GM21717 (cell line): ENCODE measurements around the gene FAM151A.

Source experiments
- ATAC-seq: cut with Tn5 transposase; IDR thresholded peaks from one replicate; pipeline ENCODE4 v1.9.1; 2021; ENCODE audit warnings: mild to moderate bottlenecking, moderate library complexity; ENCODE audit not compliant: unreplicated experiment

The FAM151A gene

DNA sequence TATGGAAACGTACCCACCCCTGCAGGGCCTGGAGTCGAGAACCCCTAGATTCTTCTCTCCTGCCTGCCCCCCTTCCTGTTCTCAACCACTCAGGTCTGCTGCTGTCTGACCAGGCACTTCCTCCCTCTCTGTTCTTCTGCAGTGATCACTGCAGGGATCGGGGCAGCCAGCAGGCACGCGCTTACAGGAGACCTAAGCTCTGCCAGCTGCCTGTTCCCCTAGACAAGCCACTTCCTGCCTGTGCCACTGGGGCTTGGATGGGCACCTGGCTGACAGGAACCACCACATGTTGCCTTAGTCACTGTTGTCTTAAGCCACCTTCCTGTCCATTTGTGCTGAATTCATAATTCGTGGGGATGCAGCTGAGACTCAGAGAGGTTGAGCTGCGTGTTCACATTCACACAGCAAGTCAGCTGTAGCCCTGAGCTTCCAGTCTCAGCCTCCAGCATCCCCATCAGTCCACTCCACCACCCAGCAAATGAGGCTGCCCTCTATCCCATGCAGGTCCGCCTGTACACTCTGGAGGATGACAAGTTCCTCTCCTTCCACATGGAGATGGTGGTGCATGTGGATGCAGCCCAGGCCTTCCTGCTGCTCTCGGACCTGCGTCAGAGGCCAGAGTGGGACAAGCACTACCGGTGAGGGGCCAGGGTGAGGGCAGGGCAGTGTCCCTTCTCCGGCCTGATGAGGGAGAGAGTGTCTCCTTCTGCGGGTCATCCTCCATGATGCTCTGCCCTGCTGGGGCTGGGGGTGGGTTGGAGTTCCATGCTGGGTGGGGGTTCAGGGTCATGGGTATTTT, 18.6 kb downstream of the FAM151A start:
- no peak for ATAC-seq

DNA sequence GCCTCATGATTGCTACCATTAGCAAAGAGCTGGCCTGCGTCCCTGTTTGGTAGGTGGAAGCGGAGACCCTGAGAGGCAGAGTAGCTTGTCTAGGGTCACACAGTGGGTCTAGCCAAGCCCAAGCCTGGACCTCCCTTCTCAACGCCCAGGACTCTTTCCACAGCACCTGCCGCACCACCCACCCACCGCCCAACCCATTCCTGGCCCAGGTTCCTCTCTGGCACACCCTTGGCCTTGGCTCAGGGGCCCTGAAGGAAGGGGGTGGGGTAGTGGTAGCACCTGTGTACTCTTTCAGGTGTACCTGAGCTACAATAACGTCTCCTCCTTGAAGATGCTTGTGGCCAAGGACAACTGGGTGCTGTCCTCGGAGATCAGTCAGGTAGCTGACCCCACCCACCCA, 19.3 kb downstream of the FAM151A start:
- no peak for ATAC-seq

- no peak for ATAC-seq
Observed at GRCh38 chr1:54603241-54603640, 20.1 kb downstream of the FAM151A start.

DNA sequence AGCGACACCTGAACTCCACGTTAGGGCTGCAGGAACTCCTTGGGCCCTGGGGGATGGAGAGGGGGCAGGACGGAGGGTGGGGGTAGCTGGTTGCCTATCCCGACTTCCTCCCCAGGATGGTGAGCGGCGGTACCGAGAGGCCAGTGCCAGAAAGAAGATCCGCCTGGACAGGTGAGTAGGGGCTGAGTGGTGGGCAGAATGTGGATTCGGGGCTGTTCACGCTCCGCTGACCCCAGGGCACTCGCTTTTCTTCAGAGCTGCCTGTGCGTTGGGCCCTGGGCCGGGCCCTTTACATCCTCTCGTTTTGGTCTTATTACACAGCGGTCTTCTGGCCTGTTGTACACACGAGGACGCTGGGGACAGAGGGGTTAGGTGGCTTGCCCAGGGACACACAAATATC, 20.8 kb downstream of the FAM151A start:
- no peak for ATAC-seq

DNA sequence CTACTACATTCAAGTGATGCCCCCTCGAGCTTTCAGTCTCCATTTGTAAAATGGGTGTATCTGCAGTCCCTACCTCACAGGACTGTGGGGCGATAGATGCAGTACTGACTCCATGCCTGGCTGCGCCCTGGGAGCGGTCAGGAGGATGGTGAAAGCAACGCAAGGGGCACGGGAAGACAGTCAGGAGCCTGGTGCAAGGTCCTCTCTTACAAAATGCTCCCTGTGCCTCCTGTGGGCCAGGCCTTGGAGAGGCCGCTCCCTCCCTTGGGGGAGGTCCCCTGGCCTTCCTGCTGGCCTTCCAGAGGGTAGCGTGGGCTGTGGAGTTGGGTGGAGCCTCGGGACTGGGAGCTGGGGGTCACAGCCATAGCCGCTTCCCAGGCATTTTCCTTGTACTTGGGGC, 21.6 kb downstream of the FAM151A start:
- ATAC-seq = no peak

GRCh38 chr1:54600947-54601721, 22.2 kb downstream of the FAM151A start:
- ATAC-seq = no peak

DNA sequence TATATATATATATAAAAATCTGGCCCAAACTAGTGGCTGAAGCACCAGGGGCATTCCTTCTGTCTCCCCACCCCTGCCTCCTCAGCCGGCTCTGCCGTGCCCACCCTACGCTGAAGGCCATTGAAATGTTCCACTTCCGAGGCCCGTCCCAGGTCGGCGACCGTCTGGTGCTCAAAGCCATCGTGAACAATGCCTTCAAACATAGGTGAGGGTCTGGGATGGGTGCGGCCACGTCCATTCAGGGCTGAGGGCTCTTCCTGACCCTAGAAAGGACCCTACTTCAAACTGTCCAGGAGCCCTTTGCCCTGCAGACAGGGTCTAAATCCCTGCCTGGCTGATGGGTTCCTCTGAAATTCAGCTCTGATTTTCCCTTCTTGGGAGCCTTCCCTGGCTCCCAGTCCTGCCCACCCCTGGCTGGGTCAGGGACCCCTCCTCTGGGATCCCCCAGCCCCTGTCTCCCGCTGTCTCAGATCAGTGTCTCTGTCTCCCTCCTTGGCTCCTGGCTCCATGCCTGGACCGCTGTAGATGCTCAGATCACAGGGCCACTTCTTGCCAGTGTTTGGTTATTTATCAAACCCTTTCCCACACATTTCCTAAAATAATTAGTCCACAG, 24.0 kb downstream of the FAM151A start:
- ATAC-seq = no peak

- ATAC-seq = no peak
Observed at GRCh38 chr1:54597455-54598030, 25.8 kb downstream of the FAM151A start.

- ATAC-seq = no peak
Observed at GRCh38 chr1:54596756-54597155, 26.6 kb downstream of the FAM151A start.

GRCh38 chr1:54595956-54596498, 27.3 kb downstream of the FAM151A start:
- ATAC-seq = no peak

DNA sequence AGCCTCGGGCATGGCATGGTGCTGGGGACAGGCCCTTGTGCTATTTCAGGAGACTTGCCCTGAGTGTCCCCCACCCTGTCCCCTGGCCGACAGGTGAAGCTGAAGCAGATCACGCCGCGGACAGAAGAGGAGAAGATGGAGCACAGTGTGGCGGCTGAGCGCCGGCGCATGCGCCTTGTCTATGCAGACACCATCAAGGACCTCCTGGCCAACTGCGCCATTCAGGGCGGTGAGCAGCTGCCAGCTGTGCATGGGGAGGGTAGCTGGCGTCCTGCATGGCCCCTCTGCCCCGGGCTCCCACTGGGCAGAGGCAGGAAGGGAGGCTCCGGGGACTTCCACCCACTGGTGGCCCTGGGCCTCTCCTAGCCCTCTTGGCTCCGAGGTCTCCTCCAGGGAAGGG, 28.9 kb downstream of the FAM151A start:
- no peak for ATAC-seq

DNA sequence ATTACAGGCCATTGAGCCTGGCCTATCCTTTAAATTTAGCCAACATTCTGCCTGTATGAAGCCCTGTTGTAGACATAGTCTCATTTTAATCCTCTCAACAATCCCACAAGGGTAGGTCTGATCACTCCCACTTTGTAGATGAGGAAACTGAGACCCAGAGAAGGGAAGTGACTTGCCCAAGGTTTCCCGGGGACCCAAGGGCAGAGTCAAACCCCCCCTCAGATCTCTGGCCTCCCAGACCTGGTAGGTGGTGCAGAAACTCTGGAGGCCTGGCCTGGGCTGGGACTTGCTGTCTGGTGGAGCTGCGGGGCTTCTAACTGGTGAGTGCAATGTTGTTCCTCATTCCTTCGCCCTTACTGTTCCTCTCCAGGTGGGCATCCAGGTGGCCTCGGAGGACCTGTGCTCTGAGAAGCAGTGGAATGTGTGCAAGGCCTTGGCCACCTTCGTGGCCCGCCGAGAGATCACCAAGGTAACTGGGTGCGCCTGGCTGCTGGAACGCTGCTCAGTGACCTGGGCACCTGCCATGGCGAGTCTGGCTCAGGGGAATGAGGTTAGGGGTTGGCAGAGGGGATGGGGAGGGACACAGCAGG, 29.7 kb downstream of the FAM151A start:
- no peak for ATAC-seq

- no peak for ATAC-seq
Observed at GRCh38 chr1:54591127-54591756, 32.1 kb downstream of the FAM151A start.

DNA sequence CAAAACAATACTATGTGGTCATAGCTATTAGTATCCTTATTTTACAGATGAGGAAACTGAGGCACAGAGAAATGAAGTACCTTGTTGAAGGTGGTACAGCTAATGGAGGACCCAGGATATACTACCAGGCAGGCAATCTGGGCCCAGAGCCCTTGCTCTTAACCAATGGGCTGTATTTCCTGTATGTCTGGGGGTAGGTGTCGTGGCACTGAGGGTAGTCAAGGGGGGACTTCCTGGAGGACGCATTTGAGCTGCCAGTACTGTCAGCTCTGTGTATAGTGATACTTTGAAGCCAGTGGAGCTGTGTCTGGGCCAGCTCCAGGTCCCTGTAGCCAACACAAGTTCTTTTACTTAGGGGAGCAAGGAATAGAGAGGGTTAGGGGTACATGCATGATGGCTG, 34.9 kb downstream of the FAM151A start:
- ATAC-seq = no peak

DNA sequence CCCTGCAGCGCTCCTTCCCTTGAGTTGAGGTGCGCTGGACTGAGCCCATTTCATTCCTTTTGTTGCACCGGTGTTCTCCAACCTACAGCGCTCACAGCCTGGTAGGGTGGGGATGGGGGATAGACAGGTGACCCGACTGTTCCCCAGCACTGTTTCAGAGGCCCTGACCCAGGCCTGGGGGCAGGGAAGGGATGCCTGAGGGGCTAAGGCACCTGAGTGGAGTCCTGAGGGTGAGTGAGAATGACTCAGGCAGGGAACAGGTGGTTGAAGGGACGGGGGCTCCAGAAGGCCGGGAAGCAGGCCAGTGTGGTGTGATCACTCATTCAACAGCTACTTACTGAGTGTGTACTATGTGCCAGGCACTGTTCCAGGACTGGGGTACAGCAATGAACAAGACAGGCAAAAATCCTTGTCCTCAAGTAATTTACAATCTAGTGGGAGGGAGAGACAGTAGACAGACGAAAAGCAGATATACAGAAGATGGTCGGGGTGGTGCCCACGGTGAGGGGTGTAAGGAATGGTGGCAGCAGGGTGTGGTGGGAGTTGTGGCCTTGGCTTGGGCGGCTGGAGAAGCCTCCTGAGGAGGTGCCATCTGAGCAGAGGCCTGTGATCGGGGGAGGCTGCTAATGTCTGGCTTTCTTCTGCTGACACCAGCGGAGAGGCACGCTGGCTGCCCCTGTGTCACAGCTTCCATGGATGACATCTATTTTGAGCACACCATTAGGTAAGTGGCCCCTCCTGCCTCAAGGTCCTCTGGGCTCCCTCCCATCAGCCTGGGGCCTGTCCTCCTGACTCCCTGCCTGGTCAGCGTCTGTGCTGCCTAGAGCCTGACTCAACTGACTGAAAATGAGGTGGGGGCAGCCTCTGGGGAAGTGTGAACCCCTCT, 37.9 kb downstream of the FAM151A start:
- no peak for ATAC-seq

- ATAC-seq = no peak
Observed at GRCh38 chr1:54584575-54584974, 38.8 kb downstream of the FAM151A start.

DNA sequence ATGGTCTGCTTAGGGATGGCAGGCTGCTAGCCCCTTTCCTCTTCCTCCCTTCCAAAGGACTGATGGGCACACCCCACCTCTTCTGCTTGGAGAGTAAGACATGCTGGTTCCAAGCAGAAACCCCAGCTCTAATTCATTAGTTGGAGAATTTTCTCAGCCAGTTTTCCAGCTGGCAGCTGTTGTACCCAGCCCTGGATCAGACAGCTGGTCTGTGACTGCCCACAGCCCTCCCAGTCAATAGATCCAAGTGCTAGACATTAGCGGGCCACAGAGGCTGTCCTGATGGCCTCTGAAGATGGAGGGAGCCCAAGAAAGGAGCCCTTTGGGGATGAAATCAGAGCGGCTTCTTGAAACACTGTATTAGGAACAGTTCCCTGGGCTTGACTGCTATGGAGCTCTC, 39.5 kb downstream of the FAM151A start:
- ATAC-seq = no peak

DNA sequence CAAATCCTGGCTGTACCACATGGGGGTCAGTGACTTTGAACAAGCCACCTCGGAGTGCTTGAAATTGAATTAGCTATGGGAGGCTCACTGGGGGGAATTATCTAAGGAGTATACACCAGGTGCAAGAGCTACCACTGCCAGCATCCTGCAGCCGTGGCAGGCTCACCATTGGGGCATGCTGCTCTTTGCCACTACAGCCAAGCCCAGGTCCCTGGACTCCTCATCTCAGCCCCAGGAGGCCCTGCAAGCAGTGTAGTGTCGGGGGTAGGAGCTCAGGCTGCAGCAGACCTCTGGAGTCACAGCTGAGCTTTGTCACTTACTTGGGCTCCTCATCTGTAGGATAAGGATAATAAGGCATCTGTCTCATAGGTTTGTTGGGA, 40.0 kb downstream of the FAM151A start:
- no peak for ATAC-seq

- no peak for ATAC-seq
Observed at GRCh38 chr1:54582566-54583306, 40.6 kb downstream of the FAM151A start.
